HepG2 (cell line): Measurements from ENCODE around the gene TEX35. TPM values are rescaled to one million over a fixed set of nuclear protein-coding genes. Genes with fewer than 3 reads are reported as not detected.

Experiments used
- HNRNPL ChIP-seq: fragments of 200-400 bp; formaldehyde crosslinking; IDR thresholded peaks from 2 replicates; pipeline ENCODE4 v1.6.1; 2017; ENCODE audit warnings: mild to moderate bottlenecking, low read depth, low read length
- KDM2A ChIP-seq: sonication (generic); formaldehyde crosslinking; IDR thresholded peaks from 2 replicates; pipeline ENCODE4 v1.4.0; 2020; ENCODE audit warnings: low read depth, missing genetic modification reagents, borderline replicate concordance
- PAXIP1 ChIP-seq: sonication (generic); formaldehyde crosslinking; conservative IDR thresholded peaks from 2 replicates; pipeline ENCODE4 v1.4.0; 2020; ENCODE audit warnings: mild to moderate bottlenecking, missing genetic modification reagents, moderate library complexity
- RBM39 ChIP-seq: fragments of 200-400 bp; formaldehyde crosslinking; IDR thresholded peaks from one replicate; pipeline ENCODE4 v1.6.1; 2018; ENCODE audit warnings: antibody characterized with exemption, mild to moderate bottlenecking, low read depth, low read length; ENCODE audit not compliant: poor library complexity, severe bottlenecking
- SKIL ChIP-seq: sonication (generic); formaldehyde crosslinking; IDR thresholded peaks from 2 replicates; pipeline ENCODE4 v1.8.0; 2022; ENCODE audit warnings: missing genetic modification reagents, mild to moderate bottlenecking, moderate library complexity, borderline replicate concordance
- ZNF274 ChIP-seq: sonication (generic); formaldehyde crosslinking; IDR thresholded peaks from 2 replicates; pipeline ENCODE4 v1.5.1; 2020; ENCODE audit warnings: mild to moderate bottlenecking, missing genetic modification reagents
- polyA plus RNA-seq, 8 experiments: library from polyadenylated mRNA; depleted of rRNA in 3 of 8; stranded (reverse) in 7 of 8; unstranded in 1 of 8; fragments of >200 nt; fragmentation: Illumina TruSeq in 4 of 8; extraction: Trizol in 4 of 8; gene quantifications; 2 replicates each; pipeline versions ENCODE4 v1.2.1 to v1.2.3, GENCODE V29; 2011 to 2016; ENCODE audit warnings: low read depth in 4 of 8, missing spikeins in 1 of 8, mixed read lengths in 1 of 8; ENCODE audit not compliant: insufficient read depth in 1 of 8
- total RNA-seq, 5 experiments: library from RNA; depleted of rRNA; stranded (reverse); fragments of >200 nt; fragmentation: Illumina TruSeq; extraction: Trizol; gene quantifications; 2 replicates each; pipeline ENCODE4 v1.2.3, GENCODE V29; 2016; ENCODE audit warnings: low read depth in 1 of 5
- TF ChIP-seq, protein P1 (sequence below): sonication (generic); formaldehyde crosslinking; IDR thresholded peaks from 2 replicates; pipeline ENCODE4 v1.5.1; 2020; ENCODE audit warnings: mild to moderate bottlenecking, missing genetic modification reagents, moderate library complexity
- TF ChIP-seq, protein P2 (sequence below): sonication (generic); formaldehyde crosslinking; IDR thresholded peaks from 2 replicates; pipeline ENCODE4 v1.4.0; 2020; ENCODE audit warnings: missing genetic modification reagents

TEX35 gene
- total and polyA plus RNA-seq, 2 of the 13 experiments (the other 11 are each of a cell fraction or from before 2014, with no cell fraction given), result not detected

DNA sequence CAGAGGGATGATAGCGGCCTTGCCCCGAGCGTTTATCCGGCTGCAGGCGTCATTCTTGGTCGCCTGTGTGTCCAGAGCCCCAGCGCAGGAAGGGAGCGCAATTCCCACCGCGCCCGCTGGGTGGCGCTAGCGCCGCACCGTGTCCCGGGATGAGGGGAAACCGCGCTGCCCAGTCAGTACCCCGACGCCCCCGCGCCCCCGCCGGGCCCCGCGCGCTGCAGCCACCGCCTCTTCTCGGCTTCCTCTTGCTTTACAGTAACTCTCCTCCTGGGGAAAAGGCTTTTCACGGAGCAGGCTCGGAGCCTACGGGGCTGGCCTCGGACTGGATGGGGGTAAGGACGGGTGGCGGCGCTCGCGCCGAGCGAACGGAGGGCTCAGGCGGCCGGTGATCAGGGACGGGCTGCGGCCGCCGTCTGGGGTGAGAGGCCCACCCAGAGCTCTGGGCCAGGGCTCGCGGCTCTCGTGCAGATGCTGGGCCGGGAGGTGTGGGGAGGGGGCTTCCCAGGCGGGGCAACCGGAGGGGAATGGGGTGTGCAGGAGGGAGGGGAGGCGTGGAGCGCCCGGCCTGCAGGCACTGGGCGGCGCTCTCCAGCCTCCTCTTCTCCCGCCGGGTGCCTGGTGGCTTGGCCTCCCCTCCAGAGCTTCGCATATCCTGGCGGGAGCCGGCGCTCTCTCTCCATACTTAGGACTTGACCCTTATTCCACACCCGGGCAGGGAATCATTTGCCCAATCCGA, 29.8 kb downstream of the TEX35 start (continued):
- peak; percentile 43; the same call in 1 of the 2 replicates for TF ChIP-seq SKIL (CRISPR knock-in tag)
- no peak for TF ChIP-seq ZNF274 (CRISPR knock-in tag)
- peak; percentile 2 for TF ChIP-seq RBM39
- TF ChIP-seq HNRNPL, result 0 out of 2 replicates have a peak, but pooled peaks have one; percentile 10
- TF ChIP-seq, protein P1, sequence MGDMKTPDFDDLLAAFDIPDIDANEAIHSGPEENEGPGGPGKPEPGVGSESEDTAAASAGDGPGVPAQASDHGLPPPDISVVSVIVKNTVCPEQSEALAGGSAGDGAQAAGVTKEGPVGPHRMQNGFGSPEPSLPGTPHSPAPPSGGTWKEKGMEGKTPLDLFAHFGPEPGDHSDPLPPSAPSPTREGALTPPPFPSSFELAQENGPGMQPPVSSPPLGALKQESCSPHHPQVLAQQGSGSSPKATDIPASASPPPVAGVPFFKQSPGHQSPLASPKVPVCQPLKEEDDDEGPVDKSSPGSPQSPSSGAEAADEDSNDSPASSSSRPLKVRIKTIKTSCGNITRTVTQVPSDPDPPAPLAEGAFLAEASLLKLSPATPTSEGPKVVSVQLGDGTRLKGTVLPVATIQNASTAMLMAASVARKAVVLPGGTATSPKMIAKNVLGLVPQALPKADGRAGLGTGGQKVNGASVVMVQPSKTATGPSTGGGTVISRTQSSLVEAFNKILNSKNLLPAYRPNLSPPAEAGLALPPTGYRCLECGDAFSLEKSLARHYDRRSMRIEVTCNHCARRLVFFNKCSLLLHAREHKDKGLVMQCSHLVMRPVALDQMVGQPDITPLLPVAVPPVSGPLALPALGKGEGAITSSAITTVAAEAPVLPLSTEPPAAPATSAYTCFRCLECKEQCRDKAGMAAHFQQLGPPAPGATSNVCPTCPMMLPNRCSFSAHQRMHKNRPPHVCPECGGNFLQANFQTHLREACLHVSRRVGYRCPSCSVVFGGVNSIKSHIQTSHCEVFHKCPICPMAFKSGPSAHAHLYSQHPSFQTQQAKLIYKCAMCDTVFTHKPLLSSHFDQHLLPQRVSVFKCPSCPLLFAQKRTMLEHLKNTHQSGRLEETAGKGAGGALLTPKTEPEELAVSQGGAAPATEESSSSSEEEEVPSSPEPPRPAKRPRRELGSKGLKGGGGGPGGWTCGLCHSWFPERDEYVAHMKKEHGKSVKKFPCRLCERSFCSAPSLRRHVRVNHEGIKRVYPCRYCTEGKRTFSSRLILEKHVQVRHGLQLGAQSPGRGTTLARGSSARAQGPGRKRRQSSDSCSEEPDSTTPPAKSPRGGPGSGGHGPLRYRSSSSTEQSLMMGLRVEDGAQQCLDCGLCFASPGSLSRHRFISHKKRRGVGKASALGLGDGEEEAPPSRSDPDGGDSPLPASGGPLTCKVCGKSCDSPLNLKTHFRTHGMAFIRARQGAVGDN (CRISPR knock-in tag), result peak; percentile 60
- no peak; the same call in 1 of the 2 replicates for TF ChIP-seq PAXIP1 (CRISPR knock-in tag)
- peak; percentile 70 for TF ChIP-seq KDM2A (CRISPR knock-in tag)
- TF ChIP-seq, protein P2, sequence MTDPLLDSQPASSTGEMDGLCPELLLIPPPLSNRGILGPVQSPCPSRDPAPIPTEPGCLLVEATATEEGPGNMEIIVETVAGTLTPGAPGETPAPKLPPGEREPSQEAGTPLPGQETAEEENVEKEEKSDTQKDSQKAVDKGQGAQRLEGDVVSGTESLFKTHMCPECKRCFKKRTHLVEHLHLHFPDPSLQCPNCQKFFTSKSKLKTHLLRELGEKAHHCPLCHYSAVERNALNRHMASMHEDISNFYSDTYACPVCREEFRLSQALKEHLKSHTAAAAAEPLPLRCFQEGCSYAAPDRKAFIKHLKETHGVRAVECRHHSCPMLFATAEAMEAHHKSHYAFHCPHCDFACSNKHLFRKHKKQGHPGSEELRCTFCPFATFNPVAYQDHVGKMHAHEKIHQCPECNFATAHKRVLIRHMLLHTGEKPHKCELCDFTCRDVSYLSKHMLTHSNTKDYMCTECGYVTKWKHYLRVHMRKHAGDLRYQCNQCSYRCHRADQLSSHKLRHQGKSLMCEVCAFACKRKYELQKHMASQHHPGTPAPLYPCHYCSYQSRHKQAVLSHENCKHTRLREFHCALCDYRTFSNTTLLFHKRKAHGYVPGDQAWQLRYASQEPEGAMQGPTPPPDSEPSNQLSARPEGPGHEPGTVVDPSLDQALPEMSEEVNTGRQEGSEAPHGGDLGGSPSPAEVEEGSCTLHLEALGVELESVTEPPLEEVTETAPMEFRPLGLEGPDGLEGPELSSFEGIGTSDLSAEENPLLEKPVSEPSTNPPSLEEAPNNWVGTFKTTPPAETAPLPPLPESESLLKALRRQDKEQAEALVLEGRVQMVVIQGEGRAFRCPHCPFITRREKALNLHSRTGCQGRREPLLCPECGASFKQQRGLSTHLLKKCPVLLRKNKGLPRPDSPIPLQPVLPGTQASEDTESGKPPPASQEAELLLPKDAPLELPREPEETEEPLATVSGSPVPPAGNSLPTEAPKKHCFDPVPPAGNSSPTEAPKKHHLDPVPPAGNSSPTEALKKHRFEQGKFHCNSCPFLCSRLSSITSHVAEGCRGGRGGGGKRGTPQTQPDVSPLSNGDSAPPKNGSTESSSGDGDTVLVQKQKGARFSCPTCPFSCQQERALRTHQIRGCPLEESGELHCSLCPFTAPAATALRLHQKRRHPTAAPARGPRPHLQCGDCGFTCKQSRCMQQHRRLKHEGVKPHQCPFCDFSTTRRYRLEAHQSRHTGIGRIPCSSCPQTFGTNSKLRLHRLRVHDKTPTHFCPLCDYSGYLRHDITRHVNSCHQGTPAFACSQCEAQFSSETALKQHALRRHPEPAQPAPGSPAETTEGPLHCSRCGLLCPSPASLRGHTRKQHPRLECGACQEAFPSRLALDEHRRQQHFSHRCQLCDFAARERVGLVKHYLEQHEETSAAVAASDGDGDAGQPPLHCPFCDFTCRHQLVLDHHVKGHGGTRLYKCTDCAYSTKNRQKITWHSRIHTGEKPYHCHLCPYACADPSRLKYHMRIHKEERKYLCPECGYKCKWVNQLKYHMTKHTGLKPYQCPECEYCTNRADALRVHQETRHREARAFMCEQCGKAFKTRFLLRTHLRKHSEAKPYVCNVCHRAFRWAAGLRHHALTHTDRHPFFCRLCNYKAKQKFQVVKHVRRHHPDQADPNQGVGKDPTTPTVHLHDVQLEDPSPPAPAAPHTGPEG (CRISPR knock-in tag), result peak; percentile 37; the same call in 1 of the 2 replicates
